Heart left ventricle (tissue), 16 donors: Measurements from ENCODE around the gene IPO11. TPM values are rescaled to one million over a fixed set of nuclear protein-coding genes. Genes with fewer than 3 reads are reported as not detected.

Source experiments
- ATAC-seq, 4 donors: fragments of 200-7000 bp; cut with Tn5 transposase; one replicate each; pipeline ENCODE4 v1.9.1; 2020 to 2022; ENCODE audit warnings: moderate library complexity in 4 of 4, mild to moderate bottlenecking in 3 of 4, moderate number of reproducible peaks in 1 of 4
- DNase-seq, 5 donors: peaks; one replicate each; pipeline ENCODE4 v3.0.0-alpha.2; 2020
- H3K27ac ChIP-seq, 12 donors: fragments of 200-600 bp; sonication (generic) in 4 of 12; one replicate each; pipeline versions ENCODE4 v1.5.0 to v1.8.0; 2016 to 2022; ENCODE audit warnings: mild to moderate bottlenecking in 2 of 12
- H3K27me3 ChIP-seq, 9 donors: fragments of 200-600 bp; sonication (generic) in 2 of 9; one replicate each; pipeline versions ENCODE4 v1.5.1 to v1.8.0; 2016 to 2022; ENCODE audit warnings: mild to moderate bottlenecking in 3 of 9
- H3K36me3 ChIP-seq, 9 donors: fragments of 200-600 bp; sonication (generic) in 2 of 9; one replicate each; pipeline versions ENCODE4 v1.5.0 to v1.8.0; 2018 to 2022; ENCODE audit warnings: mild to moderate bottlenecking in 2 of 9
- H3K4me1 ChIP-seq, 12 donors: fragments of 200-600 bp; sonication (generic) in 4 of 12; one replicate each; pipeline versions ENCODE4 v1.5.0 to v1.8.0; 2016 to 2022; ENCODE audit warnings: mild to moderate bottlenecking in 3 of 12
- H3K4me3 ChIP-seq, 12 donors: fragments of 200-600 bp; sonication (generic) in 4 of 12; one replicate each; pipeline versions ENCODE4 v1.5.0 to v1.8.0; 2017 to 2022; ENCODE audit warnings: mild to moderate bottlenecking in 9 of 12, moderate library complexity in 4 of 12
- H3K9me3 ChIP-seq, 12 donors: fragments of 200-600 bp; sonication (generic) in 4 of 12; one replicate each; pipeline versions ENCODE4 v1.5.0 to v1.8.0; 2016 to 2022; ENCODE audit warnings: mild to moderate bottlenecking in 1 of 12
- POLR2A ChIP-seq, 2 donors: fragments of 450-650 bp; IDR thresholded peaks; one replicate each; pipeline ENCODE4 v1.6.1; 2017; ENCODE audit warnings: antibody characterized with exemption in 2 of 2, mild to moderate bottlenecking in 2 of 2, moderate library complexity in 2 of 2
- WGBS, 4 donors: extraction: QIAGEN DNeasy Blood & Tissue Kit in 2 of 4; methylation state at CpG; one replicate each; pipeline versions ENCODE4 v1.1.5 to v1.1.7; 2013 to 2018; 5-methylcytosine and 5-hydroxymethylcytosine counted together
- intact Hi-C, 10 donors: fragments of 100-400 bp; cut with DNase I; formaldehyde crosslinking; loops; one replicate each; pipeline versions ENCODE4 v1.11.1 to v1.14.2; 2022
- polyA plus RNA-seq, 2 donors: library from polyadenylated mRNA; stranded (reverse); fragments of 200-250 nt; gene quantifications; one replicate each; pipeline ENCODE4 v1.2.3, GENCODE V29; 2013
- total RNA-seq, 9 donors: library from RNA; depleted of rRNA in 2 of 9; stranded (reverse); fragments of >200 nt in 2 of 9; fragmentation: NEBNext Ultra II Directional in 3 of 9; extraction: Animal tissue kit (Norgen Biotek cat#: 25700) in 3 of 9; gene quantifications; one replicate each; pipeline versions ENCODE4 v1.1.0 to v1.2.4, GENCODE V29; 2016 to 2023
- TF ChIP-seq, protein P1 (sequence below), 12 donors: fragments of 200-600 bp; sonication (generic) in 4 of 12; IDR thresholded peaks; one replicate each; pipeline versions ENCODE4 v1.5.0 to v1.8.0; 2018 to 2022; ENCODE audit warnings: antibody characterized with exemption in 12 of 12, mild to moderate bottlenecking in 5 of 12
- donor health status: ischemic (EF 13 %, LVEDD 7.1; RV severe dilation, severe dysfunction).
- donor health status: healthy with polysubstance abuse.
- donor health status: DM: no; HTN: yes; CAD: no.
- donor health status: DM: no; HTN: no; CAD: no.
- donor health status: ischemic (EF 25% LVEDD 6.9; RV normal size, moderate dysfunction).
- donor health status: ischemic (EF 25% LVEDD 5.7; RV mildly dilated, moderate dysfunction).
- donor health status: healthy.
- donor health status: DM: yes; HTN: yes; CAD: no.
- donor health status: ischemic (EF 35%, LVEDD 5.7; RV mildly dilated, moderate dysfunction).
- donor health status: nonischemic (EF 11% LVEDD 7.7; RV severe dilation, severe dysfunction).
- donor health status: DM: yes; HTN: yes; CAD: no.
- donor health status: PGD.
- donor health status: ischemic (EF 29% LVEDD 5.4; RV normal size, mild dysfunction).
- donor health status: nonischemic (EF 23%, LVEDD 6.1; RV moderate dilation, normal function).

Gene IPO11
- total and polyA plus RNA-seq, 11 donors, result 8.2 to 40.4 (median 29.1) TPM

DNA sequence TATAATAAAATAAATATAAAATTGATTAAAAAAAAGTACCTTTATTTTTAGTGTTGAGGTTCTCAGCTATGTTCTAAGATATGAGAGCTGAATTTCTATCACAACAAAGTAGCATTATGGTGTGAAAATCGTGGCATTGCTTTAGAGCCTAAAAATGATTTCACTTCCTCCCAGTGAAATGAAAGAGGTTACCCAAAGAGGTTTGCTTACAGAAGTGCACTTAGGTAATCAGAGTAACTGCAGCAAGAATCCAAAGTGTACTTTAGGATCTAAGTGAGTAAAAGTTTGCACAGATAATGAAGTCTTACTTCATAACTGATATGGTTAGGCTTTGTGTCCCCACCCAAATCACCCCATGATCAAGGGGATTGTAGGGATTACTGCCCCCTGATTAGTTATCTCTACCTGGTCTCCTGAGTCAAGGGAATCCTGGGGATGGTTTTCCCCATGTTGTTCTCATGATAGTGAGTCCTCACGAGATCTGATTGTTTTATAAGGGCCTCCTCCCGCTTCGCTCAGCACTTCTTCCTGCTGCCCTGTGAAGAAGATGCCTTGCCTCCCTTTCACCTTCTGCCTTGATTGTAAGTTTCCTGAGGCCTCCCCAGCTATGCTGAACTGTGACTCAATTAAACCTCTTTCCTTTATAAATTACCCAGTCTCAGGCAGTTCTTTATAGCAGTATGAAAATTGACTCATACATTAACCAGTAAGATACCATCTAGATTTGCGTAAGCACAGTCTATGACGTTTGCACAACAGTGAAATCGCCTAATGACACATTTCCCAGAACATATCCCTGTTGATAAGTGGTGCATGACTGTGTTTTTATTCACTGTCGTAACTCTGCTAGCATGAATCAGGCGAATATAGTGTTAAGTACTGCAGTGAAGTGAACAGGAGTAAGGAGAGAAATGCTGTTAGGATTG, 125.7 kb downstream of the IPO11 start:
- Histone ChIP-seq H3K27ac (no peak overlapping the region), H3K4me3 (no peak overlapping the region), H3K9me3 (no peaks in the 10 kb centered on the region), H3K4me1 (no peaks in the 10 kb centered on the region), H3K36me3 (peaks cover 0 to 55% (median 0%) of the 10 kb centered on the region in 9 donors), H3K27me3 (no peaks in the 10 kb centered on the region)
- intact Hi-C loops, result no loop called here
- DNase-seq, result no peak
- ATAC-seq, result no peak
- 90 to 92% (median 91%) methylated on average over 9 of the region's 9 CpGs for WGBS, 4 donors
- TF ChIP-seq, protein P1, sequence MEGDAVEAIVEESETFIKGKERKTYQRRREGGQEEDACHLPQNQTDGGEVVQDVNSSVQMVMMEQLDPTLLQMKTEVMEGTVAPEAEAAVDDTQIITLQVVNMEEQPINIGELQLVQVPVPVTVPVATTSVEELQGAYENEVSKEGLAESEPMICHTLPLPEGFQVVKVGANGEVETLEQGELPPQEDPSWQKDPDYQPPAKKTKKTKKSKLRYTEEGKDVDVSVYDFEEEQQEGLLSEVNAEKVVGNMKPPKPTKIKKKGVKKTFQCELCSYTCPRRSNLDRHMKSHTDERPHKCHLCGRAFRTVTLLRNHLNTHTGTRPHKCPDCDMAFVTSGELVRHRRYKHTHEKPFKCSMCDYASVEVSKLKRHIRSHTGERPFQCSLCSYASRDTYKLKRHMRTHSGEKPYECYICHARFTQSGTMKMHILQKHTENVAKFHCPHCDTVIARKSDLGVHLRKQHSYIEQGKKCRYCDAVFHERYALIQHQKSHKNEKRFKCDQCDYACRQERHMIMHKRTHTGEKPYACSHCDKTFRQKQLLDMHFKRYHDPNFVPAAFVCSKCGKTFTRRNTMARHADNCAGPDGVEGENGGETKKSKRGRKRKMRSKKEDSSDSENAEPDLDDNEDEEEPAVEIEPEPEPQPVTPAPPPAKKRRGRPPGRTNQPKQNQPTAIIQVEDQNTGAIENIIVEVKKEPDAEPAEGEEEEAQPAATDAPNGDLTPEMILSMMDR (IDR thresholded peaks at IDR 0.05), result no peak
- TF ChIP-seq POLR2A (IDR thresholded peaks at IDR 0.05), result no peak

DNA sequence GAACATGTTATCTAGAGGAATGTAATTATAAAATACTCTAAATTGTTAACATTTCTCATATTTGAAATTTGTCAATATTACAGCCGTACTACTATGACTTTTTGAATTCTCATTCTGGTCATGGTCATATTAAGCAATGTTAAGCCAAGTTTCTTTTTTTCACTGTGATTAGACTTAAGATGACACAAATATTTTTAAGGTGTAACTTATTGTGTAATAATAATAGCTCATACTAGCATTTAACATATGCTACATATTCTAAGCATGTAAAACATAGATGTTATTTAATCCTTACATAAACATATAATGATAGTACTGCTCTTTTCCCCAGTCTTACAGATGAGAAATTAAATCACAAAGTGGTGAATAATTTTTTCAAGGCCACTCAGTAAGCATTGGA, 130.2 kb downstream of the IPO11 start:
- TF ChIP-seq, protein P1 (IDR thresholded peaks at IDR 0.05), result no peak
- TF ChIP-seq POLR2A (IDR thresholded peaks at IDR 0.05), result no peak
- H3K27me3 ChIP-seq, result no peaks in the 10 kb centered on the region
- no peak for ATAC-seq
- intact Hi-C loops, result no loop called here
- H3K27ac ChIP-seq, result no peak overlapping the region
- no peaks in the 10 kb centered on the region for H3K4me1 ChIP-seq
- 96 to 100% (median 98%) methylated on average over 1 of the region's 1 CpG for WGBS, 4 donors
- no peak overlapping the region for H3K4me3 ChIP-seq
- no peak for DNase-seq
- peaks cover 0 to 2% (median 0%) of the 10 kb centered on the region in 12 donors for H3K9me3 ChIP-seq
- peaks cover 0 to 46% (median 0%) of the 10 kb centered on the region in 9 donors for H3K36me3 ChIP-seq

DNA sequence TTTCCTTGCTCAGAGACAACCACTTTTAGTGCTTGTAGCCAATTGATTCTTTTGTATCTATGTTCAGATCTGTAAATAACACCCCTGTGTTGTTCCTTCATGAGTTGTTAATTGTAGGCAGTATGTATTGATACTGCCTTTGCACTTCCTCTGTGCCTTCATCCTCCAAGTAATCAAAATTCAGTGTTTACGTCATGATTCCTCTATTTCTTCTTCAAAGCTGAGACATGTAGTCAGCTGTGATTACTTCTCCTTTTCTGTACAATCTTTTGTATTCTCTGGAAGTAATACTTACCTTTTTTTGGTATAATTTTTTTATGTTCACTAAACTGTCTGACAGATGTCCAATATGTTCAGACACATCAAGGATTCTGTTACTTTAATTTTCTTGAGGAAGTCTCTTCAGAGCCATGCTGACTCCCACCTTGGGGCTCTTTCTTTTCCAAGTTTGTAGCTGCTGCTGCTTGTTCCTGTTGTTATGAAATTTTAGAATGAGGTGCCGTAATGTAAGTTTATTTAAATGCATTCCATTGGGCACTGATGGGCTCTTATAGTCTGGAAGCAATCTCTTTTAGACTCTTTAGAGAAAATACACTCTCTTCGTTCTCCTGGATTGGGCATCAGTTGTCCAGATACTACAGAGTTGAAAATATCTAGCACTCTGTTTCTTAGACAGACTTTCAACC, 135.5 kb downstream of the IPO11 start:
- 55 to 67% (median 63%) methylated on average over 3 of the region's 3 CpGs for WGBS, 4 donors
- H3K4me3 ChIP-seq, result no peak overlapping the region
- intact Hi-C loops, result no loop called here
- no peak for TF ChIP-seq POLR2A (IDR thresholded peaks at IDR 0.05)
- TF ChIP-seq, protein P1 (IDR thresholded peaks at IDR 0.05), result no peak
- DNase-seq (no peak), ATAC-seq (peak in 1 of 4 donors; percentile 48)
- no peaks in the 10 kb centered on the region for H3K27me3 ChIP-seq
- H3K4me1 ChIP-seq, result peaks cover 0 to 15% (median 0%) of the 10 kb centered on the region in 12 donors
- H3K9me3 ChIP-seq, result peaks cover 0 to 2% (median 0%) of the 10 kb centered on the region in 12 donors
- peak overlapping the region in 3 of 12 donors; percentile 19 to 62 (median 21) for H3K27ac ChIP-seq
- H3K36me3 ChIP-seq, result peaks cover 0 to 36% (median 2%) of the 10 kb centered on the region in 9 donors

DNA sequence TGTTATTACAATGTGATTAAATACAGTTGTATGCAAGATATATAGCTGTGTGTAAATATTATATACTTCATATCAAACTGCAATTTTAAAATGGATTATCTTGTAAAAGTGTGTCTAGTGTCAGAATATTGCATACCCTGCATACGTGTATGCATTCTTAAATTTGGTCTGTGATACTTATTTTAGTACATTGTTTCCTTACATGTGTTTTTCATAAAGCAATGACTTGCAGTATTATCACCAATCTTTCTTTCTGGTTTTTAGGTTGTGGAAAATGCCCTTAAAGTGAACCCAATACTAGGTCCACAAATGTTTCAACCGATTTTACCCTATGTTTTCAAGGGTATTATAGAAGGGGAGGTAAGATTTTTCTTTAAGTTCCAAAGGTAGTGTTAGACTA, 137.5 kb downstream of the IPO11 start:
- intact Hi-C loops, result no loop called here
- no peak for TF ChIP-seq POLR2A (IDR thresholded peaks at IDR 0.05)
- TF ChIP-seq, protein P1 (IDR thresholded peaks at IDR 0.05), result no peak

More for the DNA sequence above, 137.5 kb downstream of the IPO11 start:
- Histone ChIP-seq H3K36me3 (peaks cover 0 to 33% (median 2%) of the 10 kb centered on the region in 9 donors), H3K4me1 (peaks cover 0 to 15% (median 0%) of the 10 kb centered on the region in 12 donors), H3K27me3 (no peaks in the 10 kb centered on the region), H3K27ac (no peak overlapping the region), H3K4me3 (no peak overlapping the region), H3K9me3 (peaks cover 0 to 2% (median 0%) of the 10 kb centered on the region in 12 donors)
- 92 to 96% (median 93%) methylated on average over 2 of the region's 2 CpGs for WGBS, 4 donors
- DNase-seq (no peak), ATAC-seq (no peak)
